ENCODE results near the gene PRIMPOL. TPM values are rescaled to one million over a fixed set of nuclear protein-coding genes. Genes with fewer than 3 reads are reported as not detected.
"Not testable (repeated sequence)": the region's sequence is repeated elsewhere in the genome, so short reads cannot be mapped to it uniquely, and the experiment has no call there.

Gene PRIMPOL
- total RNA-seq, 1 donor from 2014 or later = 12.8 TPM

DNA sequence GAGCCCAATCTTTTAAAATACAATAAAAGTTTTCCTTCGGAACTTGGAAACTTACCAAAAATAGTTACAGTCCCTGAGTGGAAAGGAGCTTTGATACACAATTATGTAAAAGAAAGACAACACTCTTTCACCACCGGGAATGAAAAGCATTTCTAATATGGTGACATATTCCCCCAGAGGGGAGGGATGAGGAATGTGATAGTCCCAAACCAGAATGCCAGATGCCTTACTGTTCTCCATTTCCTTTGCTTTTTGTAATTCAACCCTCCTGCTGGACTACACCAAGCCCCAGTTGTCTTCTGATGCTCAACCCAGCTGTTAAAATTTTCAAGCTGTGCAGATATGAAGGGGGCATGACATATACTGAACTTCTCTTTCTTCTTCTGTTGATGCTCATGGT is 4.1 kb downstream of the PRIMPOL start:
- DNase-seq = no peak
- Mint-ChIP-seq H3K4me1 (ENCODE audit: low read depth, unreplicated experiment) (peaks cover 20% of the 10 kb centered on the region), H3K4me3 (ENCODE audit: unreplicated experiment) (peak overlapping the region; percentile 26), H3K27me3 (ENCODE audit: unreplicated experiment) (peaks cover 5% of the 10 kb centered on the region), H3K36me3 (ENCODE audit: unreplicated experiment) (no peaks in the 10 kb centered on the region), H3K27ac (ENCODE audit: unreplicated experiment) (peak overlapping the region; percentile 74), H3K9me3 (ENCODE audit: unreplicated experiment) (peaks cover 10% of the 10 kb centered on the region)
- TF ChIP-seq, protein P1, sequence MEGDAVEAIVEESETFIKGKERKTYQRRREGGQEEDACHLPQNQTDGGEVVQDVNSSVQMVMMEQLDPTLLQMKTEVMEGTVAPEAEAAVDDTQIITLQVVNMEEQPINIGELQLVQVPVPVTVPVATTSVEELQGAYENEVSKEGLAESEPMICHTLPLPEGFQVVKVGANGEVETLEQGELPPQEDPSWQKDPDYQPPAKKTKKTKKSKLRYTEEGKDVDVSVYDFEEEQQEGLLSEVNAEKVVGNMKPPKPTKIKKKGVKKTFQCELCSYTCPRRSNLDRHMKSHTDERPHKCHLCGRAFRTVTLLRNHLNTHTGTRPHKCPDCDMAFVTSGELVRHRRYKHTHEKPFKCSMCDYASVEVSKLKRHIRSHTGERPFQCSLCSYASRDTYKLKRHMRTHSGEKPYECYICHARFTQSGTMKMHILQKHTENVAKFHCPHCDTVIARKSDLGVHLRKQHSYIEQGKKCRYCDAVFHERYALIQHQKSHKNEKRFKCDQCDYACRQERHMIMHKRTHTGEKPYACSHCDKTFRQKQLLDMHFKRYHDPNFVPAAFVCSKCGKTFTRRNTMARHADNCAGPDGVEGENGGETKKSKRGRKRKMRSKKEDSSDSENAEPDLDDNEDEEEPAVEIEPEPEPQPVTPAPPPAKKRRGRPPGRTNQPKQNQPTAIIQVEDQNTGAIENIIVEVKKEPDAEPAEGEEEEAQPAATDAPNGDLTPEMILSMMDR (IDR thresholded peaks at IDR 0.05; ENCODE audit: partially characterized antibody, unreplicated experiment) = no peak

DNA sequence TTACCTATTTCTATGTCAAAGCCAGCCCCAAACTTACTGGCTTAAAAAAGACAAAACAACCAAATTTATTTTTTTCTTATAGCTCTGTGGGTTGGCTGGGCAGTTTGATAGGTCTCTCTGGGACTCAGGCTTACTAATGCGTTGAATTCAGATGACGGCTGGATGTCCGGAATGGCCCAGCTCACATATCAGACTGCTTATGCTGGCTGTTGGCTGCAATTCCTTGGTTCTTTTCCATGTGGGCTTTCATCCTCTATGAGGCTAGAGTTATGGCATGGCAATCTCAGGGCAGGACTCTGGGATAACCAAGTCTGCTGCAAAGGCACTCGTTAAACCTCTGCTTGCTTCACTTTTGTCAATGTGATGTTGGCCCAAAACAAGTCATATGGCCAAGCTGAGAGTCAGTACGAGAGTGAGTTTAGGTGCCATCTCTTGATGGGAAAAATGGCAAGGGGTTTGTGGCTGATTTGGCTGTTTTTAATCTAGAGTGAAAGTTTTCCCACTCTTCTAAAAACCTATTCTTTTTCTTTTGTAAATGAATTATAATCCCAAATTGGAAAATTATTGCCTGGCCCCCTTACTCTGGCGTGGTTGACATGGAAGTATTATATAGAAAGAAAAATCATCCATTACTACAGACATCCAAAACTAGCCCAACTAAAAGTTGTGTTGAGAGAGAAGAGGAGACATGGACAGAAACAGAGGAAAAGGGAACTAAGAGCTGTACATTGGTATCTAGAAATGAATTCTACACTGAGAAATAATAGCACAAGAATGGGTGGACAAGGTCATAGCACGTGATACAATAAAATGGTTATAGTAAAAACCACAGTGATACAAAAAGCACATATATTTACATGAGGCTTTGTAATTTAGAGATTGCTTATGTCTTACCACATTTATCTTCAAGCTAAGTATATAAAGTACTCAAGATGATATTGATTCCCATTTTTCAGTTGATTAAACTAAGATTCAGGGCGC is 6.6 kb downstream of the PRIMPOL start:
- H3K27ac Mint-ChIP-seq (ENCODE audit: unreplicated experiment) = peak overlapping the region; percentile 12
- H3K4me3 Mint-ChIP-seq (ENCODE audit: unreplicated experiment) = no peak overlapping the region
- H3K27me3 Mint-ChIP-seq (ENCODE audit: unreplicated experiment) = peaks cover 2% of the 10 kb centered on the region
- peaks cover 6% of the 10 kb centered on the region for H3K9me3 Mint-ChIP-seq (ENCODE audit: unreplicated experiment)
- DNase-seq = no peak
- TF ChIP-seq, protein P1 (IDR thresholded peaks at IDR 0.05; ENCODE audit: partially characterized antibody, unreplicated experiment) = no peak
- peaks cover 11% of the 10 kb centered on the region for H3K4me1 Mint-ChIP-seq (ENCODE audit: low read depth, unreplicated experiment)
- H3K36me3 Mint-ChIP-seq (ENCODE audit: unreplicated experiment) = no peaks in the 10 kb centered on the region

GRCh38 chr4:184657144-184657543 is 7.6 kb downstream of the PRIMPOL start:
- H3K36me3 Mint-ChIP-seq (ENCODE audit: unreplicated experiment) = no peaks in the 10 kb centered on the region
- H3K27ac Mint-ChIP-seq (ENCODE audit: unreplicated experiment) = no peak overlapping the region
- no peak overlapping the region for H3K4me3 Mint-ChIP-seq (ENCODE audit: unreplicated experiment)
- TF ChIP-seq, protein P1 (IDR thresholded peaks at IDR 0.05; ENCODE audit: partially characterized antibody, unreplicated experiment) = no peak
- no peaks in the 10 kb centered on the region for H3K27me3 Mint-ChIP-seq (ENCODE audit: unreplicated experiment)
- peaks cover 6% of the 10 kb centered on the region for H3K9me3 Mint-ChIP-seq (ENCODE audit: unreplicated experiment)
- peaks cover 8% of the 10 kb centered on the region for H3K4me1 Mint-ChIP-seq (ENCODE audit: low read depth, unreplicated experiment)
- no peak for DNase-seq

DNA sequence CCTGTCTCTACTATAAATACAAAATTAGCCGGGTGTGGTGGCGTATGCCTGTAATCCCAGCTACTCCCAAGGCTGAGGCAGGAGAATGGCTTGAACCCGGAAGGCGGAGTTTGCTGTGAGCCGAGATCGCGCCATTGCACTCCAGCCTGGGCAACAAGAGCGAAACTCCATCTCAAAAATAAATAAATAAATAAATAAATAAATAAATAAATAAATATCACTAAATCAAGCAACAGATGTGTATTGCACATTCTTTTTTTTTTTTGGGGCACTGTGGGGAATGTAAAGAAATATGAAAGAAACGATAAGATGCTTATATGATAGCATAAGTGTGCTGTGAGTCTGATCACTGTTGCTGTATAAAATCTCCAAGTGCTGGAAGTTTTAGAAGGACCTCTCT is 8.3 kb downstream of the PRIMPOL start:
- not testable (repeated sequence) for H3K27ac Mint-ChIP-seq (ENCODE audit: unreplicated experiment); DNase-seq; H3K9me3 Mint-ChIP-seq (ENCODE audit: unreplicated experiment); H3K27me3 Mint-ChIP-seq (ENCODE audit: unreplicated experiment); H3K4me3 Mint-ChIP-seq (ENCODE audit: unreplicated experiment); H3K4me1 Mint-ChIP-seq (ENCODE audit: low read depth, unreplicated experiment); H3K36me3 Mint-ChIP-seq (ENCODE audit: unreplicated experiment)

- H3K36me3 Mint-ChIP-seq (ENCODE audit: unreplicated experiment) = no peaks in the 10 kb centered on the region
- no peak overlapping the region for H3K27ac Mint-ChIP-seq (ENCODE audit: unreplicated experiment)
- no peaks in the 10 kb centered on the region for H3K27me3 Mint-ChIP-seq (ENCODE audit: unreplicated experiment)
- TF ChIP-seq, protein P1 (IDR thresholded peaks at IDR 0.05; ENCODE audit: partially characterized antibody, unreplicated experiment) = no peak
- H3K4me1 Mint-ChIP-seq (ENCODE audit: low read depth, unreplicated experiment) = no peaks in the 10 kb centered on the region
- H3K4me3 Mint-ChIP-seq (ENCODE audit: unreplicated experiment) = no peak overlapping the region
- no peaks in the 10 kb centered on the region for H3K9me3 Mint-ChIP-seq (ENCODE audit: unreplicated experiment)
- no peak for DNase-seq
These were observed 11.4 kb downstream of the PRIMPOL start for GRCh38 chr4:184660978-184661377.

Data from glutamatergic neuron (in vitro differentiated cells).